GM18873 (cell line): Measurements from ENCODE around the gene ZP1.
"Not testable (repeated sequence)": the region's sequence is repeated elsewhere in the genome, so short reads cannot be mapped to it uniquely, and the experiment has no call there.

Experiments
- ATAC-seq: cut with Tn5 transposase; IDR thresholded peaks from one replicate; pipeline ENCODE4 v1.9.1; 2021; ENCODE audit warnings: mild to moderate bottlenecking, moderate library complexity, moderate number of reproducible peaks; ENCODE audit not compliant: unreplicated experiment, low FRiP score

The ZP1 gene

GRCh38 chr11:60906132-60906972, 39.0 kb downstream of the ZP1 start, which contains the start of gene PRPF19:
Gene PRPF19 (minus strand): TSS chr11:60906585. CDS start chr11:60906382, 203 bp downstream.
- peak; percentile 81 for ATAC-seq

DNA sequence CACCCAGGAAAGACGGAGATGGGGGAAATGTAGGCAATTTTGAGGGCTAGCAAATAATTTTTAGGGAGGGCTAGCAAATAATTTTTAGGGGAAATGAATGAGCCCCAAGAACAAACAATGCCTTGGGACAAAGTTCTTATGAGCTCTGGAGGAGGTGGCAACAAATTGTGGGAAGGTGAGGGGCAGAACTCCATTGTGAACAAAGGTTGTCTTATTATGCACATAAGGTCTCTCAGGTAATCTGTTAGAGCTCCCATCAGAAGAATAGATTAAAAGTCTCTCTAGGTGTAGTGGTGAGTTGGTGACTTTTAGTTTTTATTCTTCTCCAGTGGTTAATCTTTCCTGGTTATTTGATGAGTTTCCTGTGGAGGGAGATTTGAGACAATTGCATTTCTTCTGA, 41.5 kb downstream of the ZP1 start:
- no peak for ATAC-seq

GRCh38 chr11:60909680-60910280, 42.4 kb downstream of the ZP1 start:
- ATAC-seq, result not testable (repeated sequence)

- ATAC-seq, result peak; percentile 26
These were observed 42.9 kb downstream of the ZP1 start for GRCh38 chr11:60910281-60910687.

DNA sequence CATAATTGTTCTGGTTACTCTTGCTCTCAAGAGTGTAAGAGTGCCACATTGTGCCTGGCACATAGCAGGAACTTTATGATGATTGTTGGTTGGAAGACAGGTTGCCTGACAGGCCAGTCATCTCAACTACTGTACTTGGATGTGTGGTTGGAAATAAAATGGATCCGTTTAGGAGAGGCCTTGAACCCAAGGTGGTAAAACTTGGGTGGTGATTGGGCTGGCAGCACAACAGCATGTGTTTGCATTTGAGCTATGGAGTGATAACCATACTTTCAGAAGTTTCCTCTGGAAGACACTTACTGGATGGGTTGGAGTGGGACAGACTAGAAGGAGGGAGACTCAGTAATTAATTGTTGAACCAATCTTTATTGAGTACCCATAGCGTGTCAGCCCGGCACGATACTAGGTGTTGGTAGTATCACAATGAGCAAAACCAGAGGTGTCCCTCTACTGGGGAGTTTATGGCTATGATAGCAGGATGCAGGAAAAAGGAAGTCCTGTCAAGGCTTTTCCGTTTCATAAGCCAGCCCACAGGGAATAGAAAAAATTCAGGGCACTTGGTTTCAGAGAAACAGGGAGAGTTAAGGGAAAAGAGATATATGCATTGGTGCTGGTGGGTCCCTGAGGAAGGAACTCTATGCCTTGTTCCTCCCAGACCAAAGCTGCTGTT, 43.5 kb downstream of the ZP1 start:
- ATAC-seq, result no peak

- ATAC-seq, result no peak
These were observed 45.0 kb downstream of the ZP1 start for GRCh38 chr11:60912223-60912850.

- no peak for ATAC-seq
These were observed 45.6 kb downstream of the ZP1 start for GRCh38 chr11:60912851-60913528.

DNA sequence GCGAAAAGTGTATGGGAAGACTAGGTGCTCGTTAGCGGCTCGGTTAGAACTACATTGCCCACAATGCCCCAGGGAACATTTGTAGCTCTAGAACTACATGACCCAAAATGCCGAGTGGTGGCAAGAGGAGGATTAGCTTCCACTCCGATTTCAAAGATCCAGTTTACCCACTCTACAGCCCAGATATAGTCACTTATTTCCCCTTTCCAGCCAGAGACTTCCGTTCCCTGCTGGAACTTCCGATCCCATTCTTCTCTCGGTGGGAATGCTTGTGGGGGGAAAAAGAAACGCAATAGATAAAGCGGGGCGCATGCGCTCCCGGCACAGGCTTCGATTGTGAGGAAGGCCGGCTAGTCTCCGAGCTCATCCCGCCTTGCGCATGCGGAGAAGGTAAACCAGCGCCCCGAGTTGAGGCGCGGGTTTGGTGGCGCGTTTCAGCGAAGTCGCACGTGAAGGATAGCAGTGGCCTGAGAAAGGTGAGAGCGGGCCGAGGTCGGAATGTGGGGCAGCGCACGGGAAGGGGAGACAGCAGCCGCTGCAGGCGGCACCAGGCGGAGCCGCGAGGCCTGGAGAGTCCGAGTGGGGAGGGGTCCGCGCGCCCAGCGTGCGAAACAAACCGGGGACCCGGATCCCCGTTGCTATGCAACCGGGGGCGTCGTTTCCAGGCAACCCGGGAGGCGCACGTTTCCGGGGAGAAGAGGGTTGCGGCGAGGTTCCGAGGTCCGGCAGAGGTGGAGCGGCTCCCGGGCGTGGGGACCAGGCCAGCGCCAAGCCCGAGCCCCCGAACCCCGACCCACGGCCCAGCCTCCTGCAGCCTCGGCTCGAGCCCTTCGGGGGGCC, 46.7 kb downstream of the ZP1 start, which contains the start of gene TMEM109:
Gene TMEM109 (plus strand): TSS at position 366 of the 840 bp plus-strand sequence. CDS start 5,536 bp downstream, outside the sequence.
- peak; percentile 39 for ATAC-seq

DNA sequence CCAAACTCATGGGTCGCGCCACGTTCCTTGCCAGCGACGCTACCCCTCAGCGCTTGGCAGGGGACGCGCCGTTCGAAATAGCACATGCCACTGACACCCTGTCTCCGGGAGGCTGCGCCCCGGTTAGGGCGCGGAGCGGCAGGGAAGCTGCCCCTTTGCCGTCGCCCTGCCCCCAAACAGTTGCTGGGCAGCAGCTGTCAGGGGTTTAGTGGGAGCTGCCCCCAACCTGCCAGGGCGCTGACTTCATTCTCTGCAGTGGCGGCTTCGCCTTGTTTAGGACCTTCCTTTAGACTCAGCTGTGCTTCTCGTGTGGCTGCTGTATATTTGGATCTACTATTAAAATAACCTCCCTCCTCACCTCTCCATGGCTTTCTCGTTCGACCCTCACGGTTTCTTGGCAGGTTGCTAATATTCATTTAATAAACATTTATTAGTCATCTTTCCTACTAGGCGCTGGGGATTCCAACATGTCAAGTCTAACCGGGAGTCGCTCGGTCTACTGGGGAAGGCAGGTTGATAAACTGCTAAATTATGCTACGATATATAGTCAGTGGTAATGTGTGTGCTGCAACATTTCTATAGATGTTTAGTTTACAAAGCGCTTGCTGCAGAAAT, 47.4 kb downstream of the ZP1 start:
- ATAC-seq, result no peak

GRCh38 chr11:60915248-60915914, 48.0 kb downstream of the ZP1 start:
- ATAC-seq, result peak; percentile 61

DNA sequence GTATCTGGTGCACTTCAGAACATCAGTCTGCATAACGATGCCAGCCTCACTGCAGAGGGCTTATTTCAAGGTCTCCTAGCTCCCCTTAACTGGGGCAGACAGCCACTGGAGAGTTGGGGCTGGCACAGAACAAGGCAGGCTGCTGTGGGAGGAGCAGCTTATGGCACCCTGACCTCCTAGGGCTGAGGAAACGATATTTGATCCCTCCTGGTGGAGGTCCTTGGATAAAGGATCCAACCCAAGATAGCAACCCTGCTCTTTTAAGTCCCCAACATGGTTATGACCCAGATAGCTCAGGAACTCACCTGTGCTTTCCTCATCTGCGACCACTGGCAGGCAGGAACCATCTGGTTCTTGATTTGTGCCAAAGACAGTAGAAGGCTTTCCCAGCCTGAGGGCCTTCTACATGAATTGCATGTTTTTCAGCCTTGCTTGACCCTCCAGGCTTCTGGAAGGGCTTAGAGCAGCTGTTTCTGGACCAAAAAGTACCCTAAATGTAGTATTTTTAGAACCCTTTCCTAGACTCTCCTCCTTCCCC, 49.4 kb downstream of the ZP1 start:
- no peak for ATAC-seq

DNA sequence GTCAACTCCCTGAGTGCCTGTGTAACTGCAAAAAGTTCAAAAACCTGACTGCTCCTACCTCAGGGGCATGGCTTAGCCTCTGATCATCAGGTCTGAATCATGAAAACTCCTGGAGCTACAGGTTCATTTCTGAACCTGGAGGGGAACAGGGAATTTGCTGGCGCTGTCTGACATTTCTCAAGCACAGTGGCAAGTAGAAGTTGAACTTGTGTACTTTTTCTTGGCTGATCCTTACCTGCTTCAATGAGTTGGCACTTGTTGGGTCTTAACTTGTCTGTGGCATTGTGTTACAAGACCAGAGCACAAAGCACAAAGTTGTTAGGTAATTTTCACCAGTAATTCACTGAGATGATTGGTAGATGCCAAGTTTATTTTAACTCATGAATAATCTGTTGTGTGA, 49.9 kb downstream of the ZP1 start:
- ATAC-seq, result no peak

DNA sequence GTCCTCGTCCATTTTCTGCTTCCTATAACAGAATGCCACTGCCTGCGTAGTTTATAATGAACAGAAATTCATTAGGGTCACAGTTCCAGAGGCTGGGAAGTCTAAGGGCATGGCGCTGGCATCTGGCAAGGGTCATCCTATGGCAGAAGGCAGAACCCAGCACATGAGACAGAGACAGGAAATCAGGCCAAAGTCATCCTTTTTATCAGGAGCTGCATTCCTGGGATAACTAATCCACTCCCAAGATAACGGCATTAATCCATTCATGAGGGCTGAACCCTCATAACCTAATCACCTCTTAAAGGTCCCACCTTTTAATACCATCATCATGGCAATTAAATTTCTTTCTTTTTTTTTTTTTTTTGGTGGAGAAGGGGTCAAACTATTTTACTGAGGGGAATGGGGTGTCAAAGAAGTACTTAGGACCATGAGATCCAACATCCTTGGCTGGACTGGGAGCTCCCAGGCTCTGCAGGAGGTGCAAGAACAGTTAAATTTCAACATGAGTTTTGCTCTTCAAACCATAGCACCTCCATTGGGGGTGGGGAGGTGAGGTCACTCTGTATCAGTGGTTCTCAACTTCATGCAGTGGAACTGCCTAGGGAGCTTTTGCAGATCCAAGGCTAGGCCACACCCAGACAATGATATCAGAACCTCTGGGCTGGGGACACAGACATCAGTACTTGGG, 51.1 kb downstream of the ZP1 start:
- ATAC-seq, result no peak

DNA sequence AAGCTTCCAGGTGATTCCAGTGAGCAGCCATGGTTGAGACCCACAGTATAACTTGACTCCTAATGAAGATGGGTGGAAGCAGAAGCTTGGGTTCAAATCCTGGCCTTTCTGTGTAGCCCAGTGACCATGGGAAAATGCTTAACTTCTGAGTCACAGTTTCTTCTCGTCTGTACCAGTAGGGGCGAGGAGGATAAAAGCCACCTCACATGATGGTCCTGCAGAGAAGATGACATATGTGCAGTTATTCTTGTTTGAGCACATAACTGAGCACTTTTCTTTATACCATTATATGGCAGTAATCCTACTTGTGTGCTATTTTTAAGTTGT, 51.6 kb downstream of the ZP1 start:
- ATAC-seq, result no peak

DNA sequence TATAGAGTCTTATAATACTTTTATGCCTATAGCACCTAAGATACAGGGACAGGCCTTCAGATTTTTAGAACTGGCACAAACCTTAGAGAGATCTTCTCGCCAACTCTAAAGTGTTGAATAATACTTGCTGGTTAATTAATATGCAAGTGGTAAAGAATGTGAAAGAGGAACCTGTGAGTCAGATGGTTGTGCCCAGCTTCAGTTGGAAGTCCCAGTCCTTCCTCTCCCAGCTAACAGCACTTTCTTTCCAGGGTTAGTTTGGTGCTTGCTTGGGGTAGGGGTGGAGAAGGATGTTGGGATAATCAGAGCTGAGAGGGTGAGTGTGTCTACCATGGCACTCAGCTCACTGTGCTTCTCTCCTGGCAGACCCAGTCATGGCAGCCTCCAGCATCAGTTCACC, 52.0 kb downstream of the ZP1 start:
- ATAC-seq, result no peak

DNA sequence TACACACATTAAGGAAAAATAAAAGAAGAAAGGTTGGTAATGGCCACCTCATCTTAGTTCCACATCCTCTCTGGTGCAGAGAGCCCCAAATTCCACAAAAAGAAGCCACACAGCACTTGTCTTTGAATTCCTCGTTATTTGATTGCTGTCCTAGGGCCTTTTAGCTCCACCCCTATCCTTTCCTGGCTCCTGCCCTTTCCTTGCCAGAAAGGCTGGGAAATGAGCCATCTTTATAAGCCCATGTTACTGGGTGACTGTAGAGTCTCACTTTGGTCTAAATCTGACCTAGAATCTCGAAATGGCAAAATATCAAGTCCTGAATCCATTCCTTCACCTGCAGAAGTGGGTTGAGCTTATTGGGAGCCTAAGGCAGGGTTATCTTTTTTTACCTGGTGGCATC, 52.6 kb downstream of the ZP1 start:
- no peak for ATAC-seq

- ATAC-seq, result no peak
These were observed 53.9 kb downstream of the ZP1 start for GRCh38 chr11:60921259-60921658.
